IPS-18a (cell line): ENCODE measurements around the gene NEK3.
A peak's percentile ranks its signal among the peaks of the same experiment; 100 is the strongest.
"Not testable (repeated sequence)": the region's sequence is repeated elsewhere in the genome, so short reads cannot be mapped to it uniquely, and the experiment has no call there.

Experiments
- H3K27ac ChIP-seq: one replicate; pipeline ENCODE4 v1.5.1; 2013; ENCODE audit warnings: low read length
- H3K27me3 ChIP-seq: one replicate; pipeline ENCODE4 v1.6.1; 2013; ENCODE audit warnings: mild to moderate bottlenecking, low read length; ENCODE audit not compliant: control insufficient read depth, insufficient read depth
- H3K36me3 ChIP-seq: one replicate; pipeline ENCODE4 v1.6.1; 2013; ENCODE audit warnings: low read depth, low read length; ENCODE audit not compliant: control insufficient read depth
- H3K4me1 ChIP-seq: one replicate; pipeline ENCODE4 v1.6.1; 2013; ENCODE audit warnings: low read depth, low read length; ENCODE audit not compliant: control insufficient read depth
- H3K4me3 ChIP-seq: one replicate; pipeline ENCODE4 v1.5.1; 2013; ENCODE audit warnings: low read length
- H3K9ac ChIP-seq: one replicate; pipeline ENCODE4 v1.6.1; 2013; ENCODE audit warnings: mild to moderate bottlenecking, low read length, moderate library complexity
- H3K9me3 ChIP-seq: one replicate; pipeline ENCODE4 v1.6.1; 2013; ENCODE audit warnings: low read depth, low read length; ENCODE audit not compliant: control insufficient read depth

NEK3 gene

GRCh38 chr13:52159159-52159982 is at the start of gene NEK3:
TSS of gene NEK3 (minus strand) at chr13:52159597. CDS start at chr13:52156191, 3,406 bp downstream.
- Histone ChIP-seq H3K27ac (no peak within 1 kb of the TSS), H3K9ac (peak within 1 kb of the TSS; percentile 65), H3K36me3 (no peaks in the 10 kb centered on the region), H3K9me3 (no peaks in the 10 kb centered on the region), H3K27me3 (peaks cover 22% of the 10 kb centered on the region), H3K4me3 (peak within 1 kb of the TSS; percentile 79), H3K4me1 (peaks cover 15% of the 10 kb centered on the region)

- not testable (repeated sequence) for H3K36me3 ChIP-seq, H3K27ac ChIP-seq, H3K4me3 ChIP-seq, H3K9ac ChIP-seq, H3K27me3 ChIP-seq, H3K9me3 ChIP-seq, H3K4me1 ChIP-seq
These were observed 49.0 kb upstream of the NEK3 start for GRCh38 chr13:52208384-52208783.

GRCh38 chr13:52207896-52208295 is 48.5 kb upstream of the NEK3 start:
- not testable (repeated sequence) for H3K36me3 ChIP-seq, H3K9me3 ChIP-seq, H3K9ac ChIP-seq, H3K27me3 ChIP-seq, H3K4me3 ChIP-seq, H3K27ac ChIP-seq, H3K4me1 ChIP-seq

GRCh38 chr13:52207337-52207736 is 47.9 kb upstream of the NEK3 start:
- not testable (repeated sequence) for H3K4me1 ChIP-seq, H3K4me3 ChIP-seq, H3K36me3 ChIP-seq, H3K9me3 ChIP-seq, H3K27ac ChIP-seq, H3K9ac ChIP-seq, H3K27me3 ChIP-seq

GRCh38 chr13:52204546-52204945 is 45.1 kb upstream of the NEK3 start:
- H3K9me3 ChIP-seq, H3K27me3 ChIP-seq, H3K27ac ChIP-seq, H3K36me3 ChIP-seq, H3K9ac ChIP-seq, H3K4me3 ChIP-seq, H3K4me1 ChIP-seq: not testable (repeated sequence)

- H3K4me1 ChIP-seq, H3K9ac ChIP-seq, H3K9me3 ChIP-seq, H3K27ac ChIP-seq, H3K36me3 ChIP-seq, H3K27me3 ChIP-seq, H3K4me3 ChIP-seq: not testable (repeated sequence)
These were observed 44.5 kb upstream of the NEK3 start for GRCh38 chr13:52203864-52204263.

- H3K9ac ChIP-seq, H3K4me3 ChIP-seq, H3K36me3 ChIP-seq, H3K9me3 ChIP-seq, H3K27me3 ChIP-seq, H3K4me1 ChIP-seq, H3K27ac ChIP-seq: not testable (repeated sequence)
These were observed 43.1 kb upstream of the NEK3 start for GRCh38 chr13:52202506-52202905.

- H3K27ac ChIP-seq, H3K9ac ChIP-seq, H3K4me3 ChIP-seq, H3K4me1 ChIP-seq, H3K27me3 ChIP-seq, H3K36me3 ChIP-seq, H3K9me3 ChIP-seq: not testable (repeated sequence)
These were observed 42.2 kb upstream of the NEK3 start for GRCh38 chr13:52201439-52202193.

GRCh38 chr13:52195401-52195837 is 36.0 kb upstream of the NEK3 start:
- no peak overlapping the region for H3K9ac ChIP-seq
- no peaks in the 10 kb centered on the region for H3K27me3 ChIP-seq
- no peaks in the 10 kb centered on the region for H3K36me3 ChIP-seq
- no peaks in the 10 kb centered on the region for H3K9me3 ChIP-seq
- no peak overlapping the region for H3K27ac ChIP-seq
- H3K4me3 ChIP-seq, result no peak overlapping the region
- H3K4me1 ChIP-seq, result peaks cover 3% of the 10 kb centered on the region

GRCh38 chr13:52194184-52194868 is 34.9 kb upstream of the NEK3 start:
- no peaks in the 10 kb centered on the region for H3K36me3 ChIP-seq
- peak overlapping the region; percentile 15 for H3K27ac ChIP-seq

GRCh38 chr13:52193587-52194183 is 34.3 kb upstream of the NEK3 start:
- H3K4me1 ChIP-seq, H3K27me3 ChIP-seq, H3K36me3 ChIP-seq, H3K9me3 ChIP-seq: not testable (repeated sequence)
- H3K9ac ChIP-seq, result peak overlapping the region; percentile 88
- peak overlapping the region; percentile 96 for H3K4me3 ChIP-seq
- peak overlapping the region; percentile 15 for H3K27ac ChIP-seq

More at GRCh38 chr13:52194184-52194868, 34.9 kb upstream of the NEK3 start:
- H3K9me3 ChIP-seq, result no peaks in the 10 kb centered on the region
- H3K9ac ChIP-seq, result peak overlapping the region; percentile 88
- H3K4me3 ChIP-seq, result peak overlapping the region; percentile 96
- no peaks in the 10 kb centered on the region for H3K27me3 ChIP-seq
- peaks cover 3% of the 10 kb centered on the region for H3K4me1 ChIP-seq
